ENCODE measurements around the gene CNNM2.

The CNNM2 gene

GRCh38 chr10:103025696-103026095 is 107.6 kb downstream of the CNNM2 start:
- no peak for DNase-seq (ENCODE audit: low read depth)
- no peak for TF ChIP-seq CTCF (IDR thresholded peaks at IDR 0.05; ENCODE audit: insufficient read depth, low read depth, low read length, missing control alignments)

GRCh38 chr10:103038570-103038969 is 120.5 kb downstream of the CNNM2 start:
- H3K4me3 ChIP-seq (ENCODE audit: low read length), result no peak overlapping the region
- TF ChIP-seq CTCF (IDR thresholded peaks at IDR 0.05; ENCODE audit: insufficient read depth, low read depth, low read length, missing control alignments), result no peak

More at GRCh38 chr10:103025696-103026095, 107.6 kb downstream of the CNNM2 start:
- H3K4me3 ChIP-seq (ENCODE audit: low read length), result no peak overlapping the region

GRCh38 chr10:103040418-103040817 is 122.3 kb downstream of the CNNM2 start:
- H3K4me3 ChIP-seq (ENCODE audit: low read length), result no peak overlapping the region
- DNase-seq (ENCODE audit: low read depth), result peak; percentile 72

More at GRCh38 chr10:103038570-103038969, 120.5 kb downstream of the CNNM2 start:
- no peak for DNase-seq (ENCODE audit: low read depth)

GRCh38 chr10:103041391-103041790 is 123.3 kb downstream of the CNNM2 start:
- H3K4me3 ChIP-seq (ENCODE audit: low read length), result no peak overlapping the region
- no peak for TF ChIP-seq CTCF (IDR thresholded peaks at IDR 0.05; ENCODE audit: insufficient read depth, low read depth, low read length, missing control alignments)
- no peak for DNase-seq (ENCODE audit: low read depth)

More at GRCh38 chr10:103040418-103040817, 122.3 kb downstream of the CNNM2 start:
- no peak for TF ChIP-seq CTCF (IDR thresholded peaks at IDR 0.05; ENCODE audit: insufficient read depth, low read depth, low read length, missing control alignments)

- TF ChIP-seq CTCF (IDR thresholded peaks at IDR 0.05; ENCODE audit: insufficient read depth, low read depth, low read length, missing control alignments), result no peak
Observed at GRCh38 chr10:103042129-103042528, 124.0 kb downstream of the CNNM2 start.

GRCh38 chr10:103042908-103043307 is 124.8 kb downstream of the CNNM2 start:
- DNase-seq (ENCODE audit: low read depth), result no peak
- H3K4me3 ChIP-seq (ENCODE audit: low read length), result no peak overlapping the region

More at GRCh38 chr10:103042129-103042528, 124.0 kb downstream of the CNNM2 start:
- peak; percentile 57 for DNase-seq (ENCODE audit: low read depth)
- H3K4me3 ChIP-seq (ENCODE audit: low read length), result no peak overlapping the region

More at GRCh38 chr10:103042908-103043307, 124.8 kb downstream of the CNNM2 start:
- TF ChIP-seq CTCF (IDR thresholded peaks at IDR 0.05; ENCODE audit: insufficient read depth, low read depth, low read length, missing control alignments), result no peak

Measured in epithelial cell of esophagus (primary cell).